Measurements from ENCODE around the gene SPSB1.

SPSB1 gene

GRCh38 chr1:9250411-9251381, 42.0 kb upstream of the SPSB1 start:
- no peak for DNase-seq (ENCODE audit: low read depth in 1 of 2, low spot score in 1 of 2)
- Histone ChIP-seq H3K27me3 (ENCODE audit: insufficient read depth, poor library complexity, severe bottlenecking) (no peaks in the 10 kb centered on the region), H3K4me3 (replicated peaks; ENCODE audit: insufficient read depth, low read length) (no peak overlapping the region), H3K27ac (replicated peaks) (no peak overlapping the region)
- TF ChIP-seq GABPA (IDR thresholded peaks at IDR 0.05; ENCODE audit: low read depth) (no peak), CTCF (IDR thresholded peaks at IDR 0.05; ENCODE audit: insufficient read depth, low read length) (no peak), SPI1 (IDR thresholded peaks at IDR 0.05; ENCODE audit: borderline replicate concordance, low read depth) (no peak), POLR2AphosphoS5 (IDR thresholded peaks at IDR 0.05; ENCODE audit: low read depth) (no peak)
- TF ChIP-seq, protein P1, sequence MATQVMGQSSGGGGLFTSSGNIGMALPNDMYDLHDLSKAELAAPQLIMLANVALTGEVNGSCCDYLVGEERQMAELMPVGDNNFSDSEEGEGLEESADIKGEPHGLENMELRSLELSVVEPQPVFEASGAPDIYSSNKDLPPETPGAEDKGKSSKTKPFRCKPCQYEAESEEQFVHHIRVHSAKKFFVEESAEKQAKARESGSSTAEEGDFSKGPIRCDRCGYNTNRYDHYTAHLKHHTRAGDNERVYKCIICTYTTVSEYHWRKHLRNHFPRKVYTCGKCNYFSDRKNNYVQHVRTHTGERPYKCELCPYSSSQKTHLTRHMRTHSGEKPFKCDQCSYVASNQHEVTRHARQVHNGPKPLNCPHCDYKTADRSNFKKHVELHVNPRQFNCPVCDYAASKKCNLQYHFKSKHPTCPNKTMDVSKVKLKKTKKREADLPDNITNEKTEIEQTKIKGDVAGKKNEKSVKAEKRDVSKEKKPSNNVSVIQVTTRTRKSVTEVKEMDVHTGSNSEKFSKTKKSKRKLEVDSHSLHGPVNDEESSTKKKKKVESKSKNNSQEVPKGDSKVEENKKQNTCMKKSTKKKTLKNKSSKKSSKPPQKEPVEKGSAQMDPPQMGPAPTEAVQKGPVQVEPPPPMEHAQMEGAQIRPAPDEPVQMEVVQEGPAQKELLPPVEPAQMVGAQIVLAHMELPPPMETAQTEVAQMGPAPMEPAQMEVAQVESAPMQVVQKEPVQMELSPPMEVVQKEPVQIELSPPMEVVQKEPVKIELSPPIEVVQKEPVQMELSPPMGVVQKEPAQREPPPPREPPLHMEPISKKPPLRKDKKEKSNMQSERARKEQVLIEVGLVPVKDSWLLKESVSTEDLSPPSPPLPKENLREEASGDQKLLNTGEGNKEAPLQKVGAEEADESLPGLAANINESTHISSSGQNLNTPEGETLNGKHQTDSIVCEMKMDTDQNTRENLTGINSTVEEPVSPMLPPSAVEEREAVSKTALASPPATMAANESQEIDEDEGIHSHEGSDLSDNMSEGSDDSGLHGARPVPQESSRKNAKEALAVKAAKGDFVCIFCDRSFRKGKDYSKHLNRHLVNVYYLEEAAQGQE (IDR thresholded peaks at IDR 0.05; ENCODE audit: insufficient replicate concordance, low read depth), result no peak

GRCh38 chr1:9251501-9251900, 41.2 kb upstream of the SPSB1 start:
- H3K4me3 ChIP-seq (replicated peaks; ENCODE audit: insufficient read depth, low read length), result no peak overlapping the region
- H3K27me3 ChIP-seq (ENCODE audit: insufficient read depth, poor library complexity, severe bottlenecking), result no peaks in the 10 kb centered on the region
- TF ChIP-seq CTCF (IDR thresholded peaks at IDR 0.05; ENCODE audit: insufficient read depth, low read length), result no peak
- no peak for TF ChIP-seq GABPA (IDR thresholded peaks at IDR 0.05; ENCODE audit: low read depth)
- TF ChIP-seq, protein P1 (IDR thresholded peaks at IDR 0.05; ENCODE audit: insufficient replicate concordance, low read depth), result no peak
- no peak for DNase-seq (ENCODE audit: low read depth in 1 of 2, low spot score in 1 of 2)
- no peak overlapping the region for H3K27ac ChIP-seq (replicated peaks)

GRCh38 chr1:9253004-9253403, 39.7 kb upstream of the SPSB1 start:
- Histone ChIP-seq H3K4me3 (replicated peaks; ENCODE audit: insufficient read depth, low read length) (no peak overlapping the region), H3K27me3 (ENCODE audit: insufficient read depth, poor library complexity, severe bottlenecking) (no peaks in the 10 kb centered on the region), H3K27ac (replicated peaks) (no peak overlapping the region)
- TF ChIP-seq GABPA (IDR thresholded peaks at IDR 0.05; ENCODE audit: low read depth), result no peak
- no peak for TF ChIP-seq SPI1 (IDR thresholded peaks at IDR 0.05; ENCODE audit: borderline replicate concordance, low read depth)
- TF ChIP-seq CTCF (IDR thresholded peaks at IDR 0.05; ENCODE audit: insufficient read depth, low read length), result no peak
- no peak for TF ChIP-seq POLR2AphosphoS5 (IDR thresholded peaks at IDR 0.05; ENCODE audit: low read depth)
- TF ChIP-seq, protein P1 (IDR thresholded peaks at IDR 0.05; ENCODE audit: insufficient replicate concordance, low read depth), result no peak
- DNase-seq (ENCODE audit: low read depth in 1 of 2, low spot score in 1 of 2), result no peak

Measured in HL-60 (cell line).